Gastroesophageal sphincter (tissue), 4 donors: Measurements from ENCODE around the gene NKIRAS2. TPM values are rescaled to one million over a fixed set of nuclear protein-coding genes. Genes with fewer than 3 reads are reported as not detected.
"Not testable (repeated sequence)": the region's sequence is repeated elsewhere in the genome, so short reads cannot be mapped to it uniquely, and the experiment has no call there.

Experiments
- ATAC-seq: fragments of 150-250 bp; one replicate; pipeline ENCODE4 v1.9.1; 2016; ENCODE audit warnings: mild to moderate bottlenecking, moderate library complexity
- H3K27ac ChIP-seq, 4 donors: fragments of 200-600 bp; sonication (generic) in 3 of 4; 1 replicate in 3 of 4; 2 replicates in 1 of 4; pipeline ENCODE4 v1.5.1; 2016 to 2019
- H3K27me3 ChIP-seq: fragments of 200-600 bp; sonication (generic); one replicate; pipeline ENCODE4 v1.5.1; 2019
- H3K36me3 ChIP-seq, 2 donors: fragments of 200-600 bp; sonication (generic); one replicate each; pipeline ENCODE4 v1.5.1; 2019; ENCODE audit warnings: control low read depth in 1 of 2
- H3K4me1 ChIP-seq, 3 donors: fragments of 200-600 bp; sonication (generic); 1 replicate in 2 of 3; 2 replicates in 1 of 3; pipeline ENCODE4 v1.5.1; 2016 to 2019; ENCODE audit warnings: control low read depth in 2 of 3
- H3K4me3 ChIP-seq, 2 donors: fragments of 200-600 bp; sonication (generic); one replicate each; pipeline ENCODE4 v1.5.1; 2019; ENCODE audit warnings: mild to moderate bottlenecking in 1 of 2, moderate library complexity in 1 of 2
- H3K9me3 ChIP-seq, 3 donors: fragments of 200-600 bp; sonication (generic); one replicate each; pipeline ENCODE4 v1.5.1; 2017 to 2019; ENCODE audit warnings: control low read depth in 2 of 3
- CTCF ChIP-seq, 4 experiments: fragments of 200-600 bp in 2 of 4; fragments of 450-650 bp in 2 of 4; sonication (generic) in 1 of 4; IDR thresholded peaks; one replicate each; pipeline ENCODE4 v1.5.1; 2017 to 2019; ENCODE audit warnings: antibody characterized with exemption in 4 of 4, mild to moderate bottlenecking in 2 of 4, moderate library complexity in 2 of 4
- EP300 ChIP-seq: sonication (generic); formaldehyde crosslinking; IDR thresholded peaks from one replicate; pipeline ENCODE4 v1.6.1; 2017; ENCODE audit warnings: antibody characterized with exemption, mild to moderate bottlenecking
- POLR2A ChIP-seq, 2 donors: fragments of 450-650 bp; IDR thresholded peaks; one replicate each; pipeline ENCODE4 v1.6.1; 2017; ENCODE audit warnings: antibody characterized with exemption in 2 of 2, mild to moderate bottlenecking in 2 of 2, moderate library complexity in 1 of 2
- POLR2AphosphoS5 ChIP-seq: sonication (generic); formaldehyde crosslinking; IDR thresholded peaks from one replicate; pipeline ENCODE4 v1.6.1; 2017; ENCODE audit warnings: antibody characterized with exemption
- WGBS, 2 donors: methylation state at CpG; one replicate each; pipeline ENCODE4 v1.1.5; 2018; ENCODE audit warnings: low coverage in 1 of 2; 5-methylcytosine and 5-hydroxymethylcytosine counted together
- total RNA-seq, 4 donors: library from RNA; depleted of rRNA; stranded (reverse); fragments of >200 nt; gene quantifications; one replicate each; pipeline ENCODE4 v1.1.0, GENCODE V29; 2016

NKIRAS2 gene
- total RNA-seq, 4 donors from 2014 or later = 40.1 to 72.3 (median 52.8) TPM

- H3K27ac ChIP-seq = no peak overlapping the region
- 77 to 87% methylated on average over 3 of the region's 3 CpGs for WGBS, 2 donors
- H3K9me3 ChIP-seq = no peaks in the 10 kb centered on the region
Measured at GRCh38 chr17:42010898-42011516, 8.9 kb upstream of the NKIRAS2 start.

GRCh38 chr17:42012363-42012762 is 7.5 kb upstream of the NKIRAS2 start:
- 73 to 74% methylated on average over 3 to 4 of the region's 4 CpGs for WGBS, 2 donors
- not testable (repeated sequence) for H3K27ac ChIP-seq, H3K4me3 ChIP-seq, H3K9me3 ChIP-seq, ATAC-seq, H3K27me3 ChIP-seq, H3K36me3 ChIP-seq
- peaks cover 0 to 86% (median 48%) of the 10 kb centered on the region in 3 donors for H3K4me1 ChIP-seq

More at GRCh38 chr17:42010898-42011516, 8.9 kb upstream of the NKIRAS2 start:
- no peak for ATAC-seq
- H3K4me1 ChIP-seq = peaks cover 0 to 91% (median 47%) of the 10 kb centered on the region in 3 donors
- H3K36me3 ChIP-seq = no peaks in the 10 kb centered on the region
- H3K27me3 ChIP-seq = no peaks in the 10 kb centered on the region
- no peak overlapping the region for H3K4me3 ChIP-seq
- TF ChIP-seq EP300 (no peak), CTCF (IDR thresholded peaks at IDR 0.05) (no peak), POLR2A (IDR thresholded peaks at IDR 0.05) (no peak), POLR2AphosphoS5 (no peak)

- not testable (repeated sequence) for H3K4me3 ChIP-seq, ATAC-seq, H3K36me3 ChIP-seq, H3K9me3 ChIP-seq, H3K27me3 ChIP-seq
- WGBS, 2 donors = 83 to 93% methylated on average over 10 to 12 of the region's 12 CpGs
- H3K27ac ChIP-seq = peak overlapping the region in 2 of 4 donors; percentile 3 to 33
- H3K4me1 ChIP-seq = peaks cover 0 to 88% (median 48%) of the 10 kb centered on the region in 3 donors
Measured at GRCh38 chr17:42013740-42014139, 6.2 kb upstream of the NKIRAS2 start.

GRCh38 chr17:42016411-42016831 is 3.5 kb upstream of the NKIRAS2 start:
- peak overlapping the region; percentile 83 to 87 for H3K4me3 ChIP-seq
- WGBS, 2 donors = 3 to 40% methylated on average over 1 to 12 of the region's 12 CpGs
- H3K36me3 ChIP-seq = no peaks in the 10 kb centered on the region
- H3K9me3 ChIP-seq = no peaks in the 10 kb centered on the region
- TF ChIP-seq CTCF (IDR thresholded peaks at IDR 0.05) = no peak
- TF ChIP-seq POLR2A (IDR thresholded peaks at IDR 0.05) = no peak
- TF ChIP-seq POLR2AphosphoS5 = no peak
- no peak for TF ChIP-seq EP300
- H3K4me1 ChIP-seq = peaks cover 0 to 80% (median 44%) of the 10 kb centered on the region in 3 donors
- H3K27me3 ChIP-seq = no peaks in the 10 kb centered on the region
- no peak for ATAC-seq
- H3K27ac ChIP-seq = peak overlapping the region; percentile 81 to 95 (median 90)

GRCh38 chr17:42016941-42017865 is 2.7 kb upstream of the NKIRAS2 start, which contains the start of gene DNAJC7:
Gene DNAJC7 (minus strand): TSS chr17:42017439. CDS start chr17:42017416, 23 bp downstream.
- Histone ChIP-seq H3K27me3 (no peaks in the 10 kb centered on the region), H3K4me3 (peak within 1 kb of the TSS; percentile 83 to 87), H3K4me1 (peaks cover 0 to 75% (median 43%) of the 10 kb centered on the region in 3 donors), H3K27ac (peak within 1 kb of the TSS; percentile 81 to 95 (median 90)), H3K36me3 (peaks cover 0 to 7% of the 10 kb centered on the region in 2 donors), H3K9me3 (no peaks in the 10 kb centered on the region)
- TF ChIP-seq POLR2A (IDR thresholded peaks at IDR 0.05) (peak; percentile 47 to 50), CTCF (IDR thresholded peaks at IDR 0.05) (peak in 1 of 4 experiments; percentile 54), EP300 (no peak), POLR2AphosphoS5 (peak; percentile 44)
- peak; percentile 94 for ATAC-seq
- WGBS, 2 donors = 0% methylated on average over 19 of the region's 70 CpGs; no CpG with 5 or more reads in 1 of the 2 donors
